Gastroesophageal sphincter (tissue), 4 donors: ENCODE results near the gene SWAP70. TPM values are rescaled to one million over a fixed set of nuclear protein-coding genes. Genes with fewer than 3 reads are reported as not detected.

Source experiments
- ATAC-seq: fragments of 150-250 bp; one replicate; pipeline ENCODE4 v1.9.1; 2016; ENCODE audit warnings: mild to moderate bottlenecking, moderate library complexity
- H3K27ac ChIP-seq, 4 donors: fragments of 200-600 bp; sonication (generic) in 3 of 4; 1 replicate in 3 of 4; 2 replicates in 1 of 4; pipeline ENCODE4 v1.5.1; 2016 to 2019
- H3K27me3 ChIP-seq: fragments of 200-600 bp; sonication (generic); one replicate; pipeline ENCODE4 v1.5.1; 2019
- H3K36me3 ChIP-seq, 2 donors: fragments of 200-600 bp; sonication (generic); one replicate each; pipeline ENCODE4 v1.5.1; 2019; ENCODE audit warnings: control low read depth in 1 of 2
- H3K4me1 ChIP-seq, 3 donors: fragments of 200-600 bp; sonication (generic); 1 replicate in 2 of 3; 2 replicates in 1 of 3; pipeline ENCODE4 v1.5.1; 2016 to 2019; ENCODE audit warnings: control low read depth in 2 of 3
- H3K4me3 ChIP-seq, 2 donors: fragments of 200-600 bp; sonication (generic); one replicate each; pipeline ENCODE4 v1.5.1; 2019; ENCODE audit warnings: mild to moderate bottlenecking in 1 of 2, moderate library complexity in 1 of 2
- H3K9me3 ChIP-seq, 3 donors: fragments of 200-600 bp; sonication (generic); one replicate each; pipeline ENCODE4 v1.5.1; 2017 to 2019; ENCODE audit warnings: control low read depth in 2 of 3
- EP300 ChIP-seq: sonication (generic); formaldehyde crosslinking; IDR thresholded peaks from one replicate; pipeline ENCODE4 v1.6.1; 2017; ENCODE audit warnings: antibody characterized with exemption, mild to moderate bottlenecking
- POLR2A ChIP-seq, 2 donors: fragments of 450-650 bp; IDR thresholded peaks; one replicate each; pipeline ENCODE4 v1.6.1; 2017; ENCODE audit warnings: antibody characterized with exemption in 2 of 2, mild to moderate bottlenecking in 2 of 2, moderate library complexity in 1 of 2
- POLR2AphosphoS5 ChIP-seq: sonication (generic); formaldehyde crosslinking; IDR thresholded peaks from one replicate; pipeline ENCODE4 v1.6.1; 2017; ENCODE audit warnings: antibody characterized with exemption
- WGBS, 2 donors: methylation state at CpG; one replicate each; pipeline ENCODE4 v1.1.5; 2018; ENCODE audit warnings: low coverage in 1 of 2; 5-methylcytosine and 5-hydroxymethylcytosine counted together
- total RNA-seq, 4 donors: library from RNA; depleted of rRNA; stranded (reverse); fragments of >200 nt; gene quantifications; one replicate each; pipeline ENCODE4 v1.1.0, GENCODE V29; 2016
- TF ChIP-seq, protein P1 (sequence below), 4 experiments: fragments of 200-600 bp in 2 of 4; fragments of 450-650 bp in 2 of 4; sonication (generic) in 1 of 4; IDR thresholded peaks; one replicate each; pipeline ENCODE4 v1.5.1; 2017 to 2019; ENCODE audit warnings: antibody characterized with exemption in 4 of 4, mild to moderate bottlenecking in 2 of 4, moderate library complexity in 2 of 4

Gene SWAP70
- total RNA-seq, 4 donors from 2014 or later, result 32.2 to 65.9 (median 45.0) TPM

DNA sequence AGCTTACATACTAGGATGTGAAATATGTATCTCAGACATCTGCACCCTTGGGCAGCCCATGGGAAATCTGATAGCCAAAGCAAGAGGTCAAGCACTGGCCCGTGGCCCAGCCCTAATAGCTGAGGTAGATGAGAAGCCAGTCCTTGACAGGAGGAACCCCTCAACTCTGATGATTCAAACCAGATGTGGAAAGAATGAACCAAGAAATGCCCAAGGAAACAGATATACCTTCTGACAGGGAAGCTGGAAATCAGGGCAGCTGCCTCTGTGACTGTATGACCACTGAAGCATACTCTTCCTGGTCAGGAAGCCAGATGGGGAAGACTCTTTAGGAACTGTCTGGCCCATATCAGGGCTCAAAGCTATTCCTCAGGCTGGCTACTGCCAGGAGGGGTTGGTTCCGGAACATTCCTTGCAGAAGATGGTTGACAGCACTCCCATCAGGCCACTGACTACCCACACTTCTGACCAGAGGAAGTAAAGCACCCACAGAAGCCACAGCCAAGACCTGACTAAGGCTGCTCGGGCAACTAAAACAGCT, 124.2 kb downstream of the SWAP70 start:
- 55% methylated on average over 2 of the region's 3 CpGs; no CpG with 5 or more reads in 1 of the 2 donors for WGBS, 2 donors
- Histone ChIP-seq H3K9me3 (no peaks in the 10 kb centered on the region), H3K4me1 (peaks cover 0 to 14% (median 0%) of the 10 kb centered on the region in 3 donors), H3K36me3 (peaks cover 0 to 78% of the 10 kb centered on the region in 2 donors), H3K27ac (peak overlapping the region in 3 of 4 donors; percentile 18 to 49 (median 32)), H3K4me3 (no peak overlapping the region), H3K27me3 (no peaks in the 10 kb centered on the region)
- TF ChIP-seq, protein P1, sequence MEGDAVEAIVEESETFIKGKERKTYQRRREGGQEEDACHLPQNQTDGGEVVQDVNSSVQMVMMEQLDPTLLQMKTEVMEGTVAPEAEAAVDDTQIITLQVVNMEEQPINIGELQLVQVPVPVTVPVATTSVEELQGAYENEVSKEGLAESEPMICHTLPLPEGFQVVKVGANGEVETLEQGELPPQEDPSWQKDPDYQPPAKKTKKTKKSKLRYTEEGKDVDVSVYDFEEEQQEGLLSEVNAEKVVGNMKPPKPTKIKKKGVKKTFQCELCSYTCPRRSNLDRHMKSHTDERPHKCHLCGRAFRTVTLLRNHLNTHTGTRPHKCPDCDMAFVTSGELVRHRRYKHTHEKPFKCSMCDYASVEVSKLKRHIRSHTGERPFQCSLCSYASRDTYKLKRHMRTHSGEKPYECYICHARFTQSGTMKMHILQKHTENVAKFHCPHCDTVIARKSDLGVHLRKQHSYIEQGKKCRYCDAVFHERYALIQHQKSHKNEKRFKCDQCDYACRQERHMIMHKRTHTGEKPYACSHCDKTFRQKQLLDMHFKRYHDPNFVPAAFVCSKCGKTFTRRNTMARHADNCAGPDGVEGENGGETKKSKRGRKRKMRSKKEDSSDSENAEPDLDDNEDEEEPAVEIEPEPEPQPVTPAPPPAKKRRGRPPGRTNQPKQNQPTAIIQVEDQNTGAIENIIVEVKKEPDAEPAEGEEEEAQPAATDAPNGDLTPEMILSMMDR (IDR thresholded peaks at IDR 0.05), result no peak
- peak; percentile 53 for TF ChIP-seq POLR2AphosphoS5
- ATAC-seq, result peak; percentile 74

DNA sequence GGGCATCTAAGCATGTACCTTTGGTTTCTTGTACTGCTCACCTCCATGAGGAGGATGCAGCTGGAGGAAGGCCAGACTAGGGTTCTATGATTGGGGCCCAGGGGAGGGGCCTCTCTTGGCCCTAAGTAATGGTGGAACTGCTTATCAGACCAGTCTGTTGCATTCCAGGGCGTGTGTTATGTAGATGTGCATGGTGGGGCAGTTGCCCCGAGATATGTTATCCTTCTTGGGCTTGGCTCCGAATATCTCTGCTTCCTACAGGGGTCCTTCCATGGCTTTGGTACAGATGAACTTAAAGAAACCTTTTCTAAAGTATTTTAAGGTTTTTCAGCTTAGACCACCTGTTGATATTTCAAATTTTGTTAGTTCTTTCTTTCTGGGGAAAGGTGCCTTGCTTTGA, 126.0 kb downstream of the SWAP70 start:
- no peaks in the 10 kb centered on the region for H3K9me3 ChIP-seq
- H3K4me3 ChIP-seq, result no peak overlapping the region
- no peaks in the 10 kb centered on the region for H3K27me3 ChIP-seq
- no peak for ATAC-seq
- peaks cover 0 to 14% (median 0%) of the 10 kb centered on the region in 3 donors for H3K4me1 ChIP-seq
- peaks cover 0 to 70% of the 10 kb centered on the region in 2 donors for H3K36me3 ChIP-seq
- no peak overlapping the region for H3K27ac ChIP-seq
- no peak for TF ChIP-seq EP300
- TF ChIP-seq, protein P1 (IDR thresholded peaks at IDR 0.05), result no peak
- TF ChIP-seq POLR2A (IDR thresholded peaks at IDR 0.05), result no peak
- no peak for TF ChIP-seq POLR2AphosphoS5
- WGBS, 2 donors, result 87 to 94% methylated on average over 2 to 3 of the region's 3 CpGs

DNA sequence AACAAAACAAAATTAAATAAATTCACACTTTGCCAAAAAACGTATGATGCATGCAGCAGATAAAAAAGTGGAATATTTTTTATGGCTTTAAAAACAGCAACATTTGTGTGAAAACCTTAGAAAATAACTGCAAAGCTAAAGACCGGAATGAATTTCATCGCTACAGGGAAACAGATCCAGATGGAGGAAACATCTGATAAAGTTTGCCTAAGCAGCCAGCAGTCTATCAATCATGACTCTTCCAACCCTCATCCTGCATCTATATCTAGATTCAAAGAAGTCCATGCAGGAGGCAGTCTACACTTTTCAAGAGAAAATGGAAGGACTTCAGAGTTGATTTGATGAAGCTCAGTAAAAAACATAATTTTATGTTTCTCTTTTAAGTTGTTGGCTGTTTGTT, 126.8 kb downstream of the SWAP70 start:
- 72 to 75% methylated on average over 3 of the region's 3 CpGs for WGBS, 2 donors
- no peaks in the 10 kb centered on the region for H3K27me3 ChIP-seq
- peaks cover 0 to 14% (median 0%) of the 10 kb centered on the region in 3 donors for H3K4me1 ChIP-seq
- H3K9me3 ChIP-seq, result no peaks in the 10 kb centered on the region
- no peak for ATAC-seq
- H3K4me3 ChIP-seq, result no peak overlapping the region
- TF ChIP-seq, protein P1 (IDR thresholded peaks at IDR 0.05), result no peak
- TF ChIP-seq POLR2AphosphoS5 (no peak), EP300 (no peak), POLR2A (IDR thresholded peaks at IDR 0.05) (no peak)
- peaks cover 0 to 62% of the 10 kb centered on the region in 2 donors for H3K36me3 ChIP-seq
- no peak overlapping the region for H3K27ac ChIP-seq

DNA sequence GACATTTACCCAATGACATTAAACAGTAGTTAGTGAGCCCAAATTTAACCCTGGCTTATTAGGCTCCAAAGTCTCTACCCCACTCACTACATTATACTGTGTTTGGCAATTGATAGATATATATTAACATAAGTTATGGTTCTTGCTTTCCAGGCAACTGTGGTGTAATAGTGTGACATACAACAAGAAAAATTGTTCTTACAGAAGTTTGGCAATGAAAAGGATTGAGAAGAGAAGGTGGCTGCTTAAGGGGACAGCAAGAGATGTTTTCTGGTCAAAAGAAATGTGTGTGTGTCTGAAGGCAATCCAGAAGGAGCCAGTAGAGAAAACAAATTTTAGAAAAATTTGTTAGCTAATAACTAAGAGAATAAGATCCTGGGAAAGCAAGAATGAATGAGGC, 132.4 kb downstream of the SWAP70 start:
- H3K4me3 ChIP-seq, result no peak overlapping the region
- no peak overlapping the region for H3K27ac ChIP-seq
- H3K36me3 ChIP-seq, result peaks cover 0 to 34% of the 10 kb centered on the region in 2 donors
- H3K27me3 ChIP-seq, result no peaks in the 10 kb centered on the region
- no peak for ATAC-seq
- peaks cover 0 to under 1% (median 0%) of the 10 kb centered on the region in 3 donors for H3K4me1 ChIP-seq
- TF ChIP-seq, protein P1 (IDR thresholded peaks at IDR 0.05), result no peak
- no peak for TF ChIP-seq POLR2AphosphoS5
- no peak for TF ChIP-seq EP300
- TF ChIP-seq POLR2A (IDR thresholded peaks at IDR 0.05), result no peak
- H3K9me3 ChIP-seq, result no peaks in the 10 kb centered on the region

DNA sequence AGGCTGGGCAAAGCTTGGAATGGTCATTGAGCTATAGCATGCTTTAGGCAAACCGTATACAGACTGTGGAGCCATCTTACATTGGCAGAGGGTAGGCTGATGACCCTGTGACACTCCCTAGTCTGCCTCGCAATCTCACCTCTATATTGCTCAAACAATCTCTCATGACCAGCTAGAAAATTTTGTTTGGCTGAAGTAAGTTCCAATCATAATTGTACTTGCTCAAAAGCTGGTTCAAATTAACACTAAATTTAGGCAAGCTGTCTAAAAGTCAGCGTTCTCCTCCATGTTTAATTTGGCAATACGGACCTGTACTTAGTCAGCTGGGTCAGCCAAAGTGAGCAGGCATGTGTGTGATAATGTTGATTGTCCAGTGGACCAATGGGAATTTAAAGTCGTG, 133.0 kb downstream of the SWAP70 start:
- Histone ChIP-seq H3K4me1 (peaks cover 3 to 6% (median 4%) of the 10 kb centered on the region in 3 donors), H3K9me3 (no peaks in the 10 kb centered on the region), H3K27me3 (no peaks in the 10 kb centered on the region), H3K4me3 (no peak overlapping the region), H3K36me3 (peaks cover 0 to 34% of the 10 kb centered on the region in 2 donors), H3K27ac (no peak overlapping the region)
- 73 to 79% methylated on average over 4 to 5 of the region's 5 CpGs for WGBS, 2 donors
- peak; percentile 69 for ATAC-seq
- no peak for TF ChIP-seq POLR2A (IDR thresholded peaks at IDR 0.05)
- no peak for TF ChIP-seq POLR2AphosphoS5
- TF ChIP-seq, protein P1 (IDR thresholded peaks at IDR 0.05), result no peak
- TF ChIP-seq EP300, result no peak
